Vagina (tissue), 2 donors: ENCODE results near the gene PIGN. TPM values are rescaled to one million over a fixed set of nuclear protein-coding genes. Genes with fewer than 3 reads are reported as not detected.

ENCODE experiments used
- DNase-seq, 2 donors: peaks; one replicate each; pipeline ENCODE4 v3.0.0-alpha.2; 2017; ENCODE audit errors: extremely low spot score in 2 of 2
- H3K27ac ChIP-seq: fragments of 200-600 bp; sonication (generic); one replicate; pipeline ENCODE4 v1.5.1; 2019
- H3K27me3 ChIP-seq: fragments of 200-600 bp; sonication (generic); one replicate; pipeline ENCODE4 v1.5.1; 2019
- H3K36me3 ChIP-seq, 2 donors: fragments of 200-600 bp; sonication (generic); one replicate each; pipeline ENCODE4 v1.5.1; 2017 to 2019
- H3K4me1 ChIP-seq: fragments of 200-600 bp; sonication (generic); one replicate; pipeline ENCODE4 v1.5.1; 2019
- H3K4me3 ChIP-seq, 2 donors: fragments of 200-600 bp; sonication (generic); 1 replicate in 1 of 2; 2 replicates in 1 of 2; pipeline ENCODE4 v1.5.1; 2016 to 2019
- H3K9me3 ChIP-seq: fragments of 200-600 bp; sonication (generic); one replicate; pipeline ENCODE4 v1.5.1; 2019
- POLR2A ChIP-seq, 2 donors: fragments of 450-650 bp; IDR thresholded peaks; one replicate each; pipeline ENCODE4 v1.6.1; 2017; ENCODE audit warnings: antibody characterized with exemption in 2 of 2, mild to moderate bottlenecking in 2 of 2, moderate library complexity in 2 of 2
- POLR2AphosphoS5 ChIP-seq, 2 donors: sonication (generic); formaldehyde crosslinking; IDR thresholded peaks; one replicate each; pipeline ENCODE4 v1.9.0; 2017; ENCODE audit warnings: antibody characterized with exemption in 2 of 2, mild to moderate bottlenecking in 2 of 2, low read depth in 1 of 2; ENCODE audit not compliant: insufficient read depth in 1 of 2
- intact Hi-C: fragments of 100-400 bp; cut with DNase I; formaldehyde crosslinking; loops from one replicate; pipeline ENCODE4 v1.15.1; 2023
- total RNA-seq: library from RNA; depleted of rRNA; stranded (reverse); fragments of >200 nt; gene quantifications from one replicate; pipeline ENCODE4 v1.2.3, GENCODE V29; 2016
- TF ChIP-seq, protein P1 (sequence below), 3 experiments: fragments of 450-650 bp in 2 of 3; fragments of 200-600 bp in 1 of 3; sonication (generic) in 1 of 3; IDR thresholded peaks; one replicate each; pipeline ENCODE4 v1.5.1; 2017 to 2019; ENCODE audit warnings: antibody characterized with exemption in 3 of 3, mild to moderate bottlenecking in 2 of 3, moderate library complexity in 2 of 3

PIGN gene
- total RNA-seq, 1 donor from 2014 or later, result 34.4 TPM

DNA sequence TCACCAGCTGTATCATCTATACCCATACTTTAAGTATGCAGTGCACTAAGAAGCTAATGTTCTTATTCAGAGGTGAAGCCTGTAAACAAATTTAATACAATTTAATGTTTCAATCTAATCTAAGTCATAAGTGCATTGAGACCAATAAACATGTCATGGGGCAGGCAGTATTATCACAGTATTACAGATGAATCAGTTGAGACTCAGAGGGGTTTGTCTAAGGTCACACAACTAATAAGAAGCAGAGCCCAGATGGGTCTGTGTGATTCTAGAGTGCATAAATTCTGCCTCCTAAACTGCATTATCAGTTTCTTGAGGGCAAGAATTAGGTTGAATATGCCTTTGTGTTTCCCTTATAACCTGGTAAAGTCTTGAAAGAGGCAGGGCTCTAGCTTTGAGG, 153.1 kb downstream of the PIGN start:
- H3K4me1 ChIP-seq, result peaks cover 17% of the 10 kb centered on the region
- no peak overlapping the region for H3K4me3 ChIP-seq
- intact Hi-C loops, result no loop called here
- DNase-seq, result no peak
- H3K27me3 ChIP-seq, result no peaks in the 10 kb centered on the region
- TF ChIP-seq, protein P1, sequence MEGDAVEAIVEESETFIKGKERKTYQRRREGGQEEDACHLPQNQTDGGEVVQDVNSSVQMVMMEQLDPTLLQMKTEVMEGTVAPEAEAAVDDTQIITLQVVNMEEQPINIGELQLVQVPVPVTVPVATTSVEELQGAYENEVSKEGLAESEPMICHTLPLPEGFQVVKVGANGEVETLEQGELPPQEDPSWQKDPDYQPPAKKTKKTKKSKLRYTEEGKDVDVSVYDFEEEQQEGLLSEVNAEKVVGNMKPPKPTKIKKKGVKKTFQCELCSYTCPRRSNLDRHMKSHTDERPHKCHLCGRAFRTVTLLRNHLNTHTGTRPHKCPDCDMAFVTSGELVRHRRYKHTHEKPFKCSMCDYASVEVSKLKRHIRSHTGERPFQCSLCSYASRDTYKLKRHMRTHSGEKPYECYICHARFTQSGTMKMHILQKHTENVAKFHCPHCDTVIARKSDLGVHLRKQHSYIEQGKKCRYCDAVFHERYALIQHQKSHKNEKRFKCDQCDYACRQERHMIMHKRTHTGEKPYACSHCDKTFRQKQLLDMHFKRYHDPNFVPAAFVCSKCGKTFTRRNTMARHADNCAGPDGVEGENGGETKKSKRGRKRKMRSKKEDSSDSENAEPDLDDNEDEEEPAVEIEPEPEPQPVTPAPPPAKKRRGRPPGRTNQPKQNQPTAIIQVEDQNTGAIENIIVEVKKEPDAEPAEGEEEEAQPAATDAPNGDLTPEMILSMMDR (IDR thresholded peaks at IDR 0.05), result no peak
- H3K9me3 ChIP-seq, result no peaks in the 10 kb centered on the region
- H3K27ac ChIP-seq, result no peak overlapping the region
- H3K36me3 ChIP-seq, result no peaks in the 10 kb centered on the region

DNA sequence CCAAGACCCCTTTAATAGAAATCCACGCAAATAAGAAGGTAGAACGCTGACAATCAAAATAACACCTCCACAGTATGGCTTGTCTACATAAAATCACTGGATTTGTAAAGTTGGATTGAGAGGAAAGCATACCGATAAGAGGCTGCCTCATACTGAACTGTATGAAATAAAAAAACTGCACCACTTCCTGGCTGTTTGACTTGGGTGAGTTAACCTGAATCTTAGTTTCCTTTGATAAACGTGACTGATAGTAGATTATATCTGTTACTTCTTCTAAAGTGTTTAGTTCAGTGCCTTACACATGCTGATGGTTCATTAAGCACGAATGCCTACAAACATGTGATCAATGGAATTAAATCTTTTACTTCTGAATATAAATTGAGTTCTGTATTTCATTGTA, 153.6 kb downstream of the PIGN start:
- peaks cover 11% of the 10 kb centered on the region for H3K4me1 ChIP-seq
- no peaks in the 10 kb centered on the region for H3K9me3 ChIP-seq
- no peak overlapping the region for H3K4me3 ChIP-seq
- intact Hi-C loops, result no loop called here
- no peaks in the 10 kb centered on the region for H3K36me3 ChIP-seq
- TF ChIP-seq POLR2AphosphoS5 (IDR thresholded peaks at IDR 0.05; ENCODE audit: insufficient read depth in 1 of 2, low read depth in 1 of 2) (no peak), POLR2A (IDR thresholded peaks at IDR 0.05) (no peak)
- TF ChIP-seq, protein P1 (IDR thresholded peaks at IDR 0.05), result no peak
- no peaks in the 10 kb centered on the region for H3K27me3 ChIP-seq
- no peak for DNase-seq
- H3K27ac ChIP-seq, result no peak overlapping the region

DNA sequence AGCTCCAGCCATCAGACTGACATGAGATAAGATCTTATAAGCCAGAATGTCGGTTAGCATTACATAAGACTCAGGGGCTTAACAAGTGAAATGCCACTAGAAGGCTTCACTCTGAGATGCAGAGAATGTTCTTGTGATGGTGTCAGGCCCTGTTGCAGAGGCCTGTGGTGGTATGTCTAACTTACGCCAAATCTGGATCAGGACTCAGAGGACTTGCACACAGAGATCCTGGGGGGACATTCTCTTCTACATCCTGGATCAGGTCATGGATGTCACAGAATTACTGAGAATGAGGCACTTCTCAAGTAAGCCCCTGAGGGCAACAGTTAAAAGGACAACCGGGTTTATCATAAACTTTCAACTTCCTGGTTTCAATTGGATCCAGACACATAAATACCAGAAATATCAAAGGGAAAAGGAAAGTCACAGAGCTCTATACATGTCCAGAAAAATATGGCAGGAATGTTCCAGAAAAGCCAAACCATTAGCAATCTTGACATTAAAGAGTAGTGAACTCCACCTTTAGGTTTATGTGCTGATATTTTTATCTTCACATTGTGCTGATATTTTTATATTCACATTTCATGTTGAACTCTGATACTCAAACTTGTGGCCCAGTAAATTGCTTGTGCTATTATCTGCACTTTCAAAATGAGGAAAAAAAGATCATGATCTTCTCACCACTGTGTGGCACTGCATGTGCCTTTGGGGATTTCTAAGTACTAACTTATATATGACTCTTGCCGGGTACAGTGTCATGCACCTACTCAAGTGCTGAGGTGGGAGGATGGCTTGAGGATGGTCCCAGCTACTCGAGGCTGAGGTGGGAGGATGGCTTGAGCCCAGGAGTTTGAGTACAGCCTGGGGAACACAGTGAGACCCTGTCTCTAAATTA, 156.5 kb downstream of the PIGN start:
- Histone ChIP-seq H3K4me1 (peaks cover 4% of the 10 kb centered on the region), H3K27me3 (no peaks in the 10 kb centered on the region), H3K4me3 (no peak overlapping the region), H3K27ac (no peak overlapping the region), H3K9me3 (no peaks in the 10 kb centered on the region), H3K36me3 (no peaks in the 10 kb centered on the region)
- TF ChIP-seq POLR2AphosphoS5 (IDR thresholded peaks at IDR 0.05; ENCODE audit: insufficient read depth in 1 of 2, low read depth in 1 of 2) (no peak), POLR2A (IDR thresholded peaks at IDR 0.05) (no peak)
- no peak for DNase-seq
- intact Hi-C loops, result no loop called here

DNA sequence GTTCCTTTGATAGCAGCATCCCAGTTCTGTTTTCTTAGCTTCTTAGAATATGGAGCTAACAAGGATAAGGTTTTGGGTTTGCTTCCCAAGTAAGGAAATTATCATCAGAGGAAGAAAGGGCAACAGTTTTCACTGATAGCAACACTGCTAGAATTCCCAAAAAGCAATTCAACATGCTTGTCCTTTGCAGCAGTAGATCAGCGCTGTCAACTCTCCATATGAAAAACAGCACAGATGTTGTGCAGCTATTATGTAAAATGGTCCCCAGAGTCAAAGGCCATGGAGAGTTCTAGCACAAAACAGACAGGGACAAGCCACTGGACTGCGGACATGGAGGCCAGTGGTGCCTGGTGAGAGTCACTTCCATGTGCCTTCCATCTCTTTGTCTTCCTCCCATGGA, 158.1 kb downstream of the PIGN start:
- Histone ChIP-seq H3K27me3 (no peaks in the 10 kb centered on the region), H3K4me1 (peaks cover 4% of the 10 kb centered on the region), H3K4me3 (no peak overlapping the region), H3K27ac (no peak overlapping the region), H3K9me3 (no peaks in the 10 kb centered on the region), H3K36me3 (no peaks in the 10 kb centered on the region)
- DNase-seq, result no peak
- TF ChIP-seq POLR2A (IDR thresholded peaks at IDR 0.05), result no peak
- TF ChIP-seq POLR2AphosphoS5 (IDR thresholded peaks at IDR 0.05; ENCODE audit: insufficient read depth in 1 of 2, low read depth in 1 of 2), result no peak
- TF ChIP-seq, protein P1 (IDR thresholded peaks at IDR 0.05), result no peak
- intact Hi-C loops, result no loop called here

DNA sequence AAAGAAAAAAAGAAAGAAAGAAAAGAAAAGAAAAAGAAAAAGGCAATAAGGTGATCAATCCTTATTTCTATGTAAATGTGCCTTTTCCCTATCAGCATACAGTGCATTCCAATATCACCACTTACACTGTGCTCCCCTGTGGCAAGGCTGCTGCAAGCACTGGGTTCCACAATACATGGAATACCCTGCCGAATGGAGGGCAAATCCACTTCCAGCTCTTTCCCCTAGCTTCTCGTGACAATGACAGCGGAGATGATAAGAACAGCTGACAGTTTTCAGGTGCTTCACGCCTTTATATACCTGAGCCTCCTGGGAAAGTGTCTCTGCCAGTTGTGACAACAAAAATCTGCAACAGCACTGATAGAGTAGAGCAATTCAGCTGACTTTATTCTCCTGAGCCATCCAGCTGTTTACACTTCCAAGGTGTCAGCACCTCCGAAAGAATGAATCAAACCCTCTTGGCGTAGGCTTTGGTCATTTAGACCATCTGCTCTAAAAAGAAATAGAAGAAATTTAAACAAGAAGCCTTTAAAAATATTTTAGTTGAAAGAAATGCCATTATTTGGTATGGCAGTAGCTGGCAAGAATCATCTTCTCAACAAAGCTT, 158.8 kb downstream of the PIGN start:
- no peaks in the 10 kb centered on the region for H3K27me3 ChIP-seq
- no peak overlapping the region for H3K27ac ChIP-seq
- intact Hi-C loops, result no loop called here
- no peak overlapping the region for H3K4me3 ChIP-seq
- TF ChIP-seq POLR2A (IDR thresholded peaks at IDR 0.05) (no peak), POLR2AphosphoS5 (IDR thresholded peaks at IDR 0.05; ENCODE audit: insufficient read depth in 1 of 2, low read depth in 1 of 2) (no peak)
- TF ChIP-seq, protein P1 (IDR thresholded peaks at IDR 0.05), result no peak
- no peaks in the 10 kb centered on the region for H3K36me3 ChIP-seq
- H3K4me1 ChIP-seq, result peaks cover 4% of the 10 kb centered on the region
- DNase-seq, result no peak
- H3K9me3 ChIP-seq, result no peaks in the 10 kb centered on the region
